ENCODE measurements around the gene RNU1-3.
"Not testable (repeated sequence)": the region's sequence is repeated elsewhere in the genome, so short reads cannot be mapped to it uniquely, and the experiment has no call there.

RNU1-3 gene

DNA sequence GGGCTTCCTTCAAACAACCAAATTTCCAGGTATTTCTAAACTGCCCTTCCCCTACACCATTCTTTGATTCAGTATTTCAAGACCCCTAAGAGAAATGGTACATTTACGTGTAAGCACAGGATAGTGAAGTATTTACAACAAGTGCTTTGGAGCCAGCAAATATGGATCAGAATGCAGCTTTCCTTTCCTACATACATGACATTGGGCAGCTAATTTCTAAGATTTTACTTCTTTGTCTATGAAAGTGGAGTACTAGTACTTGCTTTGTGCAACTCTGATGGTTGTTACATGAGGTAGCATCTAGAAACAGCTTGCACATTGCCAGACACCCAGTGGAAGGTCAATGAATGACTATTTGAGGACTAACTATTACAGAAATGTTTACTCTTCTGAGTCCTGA lies 15.2 kb downstream of the RNU1-3 start:
- not testable (repeated sequence) for DNase-seq

GRCh38 chr1:16649960-16650359 lies 16.8 kb downstream of the RNU1-3 start:
- DNase-seq = not testable (repeated sequence)

GRCh38 chr1:16649390-16649789 lies 17.4 kb downstream of the RNU1-3 start:
- not testable (repeated sequence) for DNase-seq

DNA sequence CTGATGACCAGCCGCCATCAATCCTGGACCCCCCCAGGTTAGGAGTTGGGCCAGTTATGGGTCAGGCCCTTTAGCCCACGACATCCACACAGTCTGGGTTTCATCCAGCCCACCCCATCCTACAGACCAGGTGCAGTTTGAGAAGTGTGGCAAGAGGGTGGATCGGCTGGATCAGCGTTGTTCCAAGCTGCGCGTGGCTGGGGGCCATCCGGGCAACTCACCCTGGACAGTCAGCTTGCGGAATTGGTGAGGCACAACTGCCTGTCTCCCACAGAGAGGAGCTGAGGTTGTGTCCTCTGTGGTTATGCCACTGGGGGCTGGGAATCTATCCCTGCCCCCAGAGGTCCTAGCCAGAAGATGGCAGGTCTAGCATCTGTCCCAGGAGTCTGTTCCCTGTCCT lies 18.0 kb downstream of the RNU1-3 start:
- DNase-seq = not testable (repeated sequence)

GRCh38 chr1:16648250-16648649 lies 18.5 kb downstream of the RNU1-3 start:
- not testable (repeated sequence) for DNase-seq

DNA sequence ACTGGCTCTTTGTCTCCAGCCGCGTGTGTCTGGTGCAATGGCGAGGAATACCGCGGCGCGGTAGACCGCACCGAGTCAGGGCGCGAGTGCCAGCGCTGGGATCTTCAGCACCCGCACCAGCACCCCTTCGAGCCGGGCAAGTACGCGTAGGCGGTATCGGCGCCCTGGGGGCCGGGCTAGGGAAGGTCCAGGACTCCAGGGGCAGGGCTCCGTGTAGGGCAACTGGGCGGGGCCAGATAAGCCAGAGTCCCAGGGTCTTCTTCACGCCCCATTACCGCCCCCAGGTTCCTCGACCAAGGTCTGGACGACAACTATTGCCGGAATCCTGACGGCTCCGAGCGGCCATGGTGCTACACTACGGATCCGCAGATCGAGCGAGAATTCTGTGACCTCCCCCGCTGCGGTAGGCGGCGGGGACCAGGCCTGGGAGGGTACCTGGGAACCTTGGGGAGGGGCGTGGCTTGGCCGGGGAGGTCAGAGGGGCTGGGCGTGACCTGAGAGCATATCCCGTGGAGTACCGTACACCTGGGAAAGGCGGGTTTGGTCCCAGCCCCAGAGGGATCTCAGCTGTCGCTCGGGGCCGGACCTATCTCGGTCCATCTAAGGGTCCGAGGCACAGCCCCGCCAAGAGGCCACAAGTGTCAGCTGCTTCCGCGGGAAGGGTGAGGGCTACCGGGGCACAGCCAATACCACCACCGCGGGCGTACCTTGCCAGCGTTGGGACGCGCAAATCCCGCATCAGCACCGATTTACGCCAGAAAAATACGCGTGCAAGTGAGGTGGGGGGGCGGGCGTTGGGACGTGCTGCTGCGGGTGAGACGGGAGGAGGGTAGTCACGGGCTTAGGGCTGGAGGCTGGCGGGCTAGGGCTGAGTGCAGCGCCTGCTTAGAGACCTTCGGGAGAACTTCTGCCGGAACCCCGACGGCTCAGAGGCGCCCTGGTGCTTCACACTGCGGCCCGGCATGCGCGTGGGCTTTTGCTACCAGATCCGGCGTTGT lies 19.3 kb downstream of the RNU1-3 start:
- DNase-seq = not testable (repeated sequence)

- DNase-seq = not testable (repeated sequence)
These were observed 20.0 kb downstream of the RNU1-3 start for GRCh38 chr1:16646716-16647115.

- DNase-seq = not testable (repeated sequence)
These were observed 20.6 kb downstream of the RNU1-3 start for GRCh38 chr1:16646061-16646664.

DNA sequence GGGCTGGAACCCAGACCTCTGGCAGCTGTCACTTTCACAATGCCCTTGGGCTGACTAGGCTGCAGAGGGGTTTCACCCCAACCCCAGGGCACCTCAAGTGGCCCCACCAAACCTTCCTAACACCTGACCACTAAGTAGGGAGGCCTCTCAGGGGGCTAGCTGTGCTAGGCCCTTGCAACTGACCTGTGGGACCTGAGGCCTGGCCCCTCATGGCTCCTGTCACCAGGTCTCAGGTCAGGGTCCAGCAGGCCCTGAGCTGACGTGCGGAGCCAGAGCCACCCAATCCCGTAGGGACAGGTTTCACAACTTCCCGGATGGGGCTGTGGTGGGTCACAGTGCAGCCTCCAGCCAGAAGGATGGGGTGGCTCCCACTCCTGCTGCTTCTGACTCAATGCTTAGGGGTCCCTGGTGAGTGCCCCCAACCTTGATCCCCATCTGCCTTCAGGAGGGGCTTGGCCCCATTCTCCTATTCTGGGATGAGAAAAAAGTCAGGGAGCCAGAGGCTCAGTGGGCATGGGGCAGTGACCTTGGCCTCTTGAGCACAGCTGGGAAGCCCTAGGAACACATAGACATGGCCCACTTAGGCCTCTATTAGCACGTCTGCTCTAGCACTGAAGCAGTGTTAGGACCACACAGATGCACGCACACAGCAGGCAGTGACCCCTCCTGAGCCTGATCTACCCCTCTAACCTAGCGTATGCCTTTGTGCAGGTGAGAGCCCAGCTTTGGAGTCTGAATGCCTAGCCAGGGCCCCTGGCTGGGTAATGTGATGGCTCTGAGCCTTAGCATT lies 21.3 kb downstream of the RNU1-3 start:
- DNase-seq = not testable (repeated sequence)

DNA sequence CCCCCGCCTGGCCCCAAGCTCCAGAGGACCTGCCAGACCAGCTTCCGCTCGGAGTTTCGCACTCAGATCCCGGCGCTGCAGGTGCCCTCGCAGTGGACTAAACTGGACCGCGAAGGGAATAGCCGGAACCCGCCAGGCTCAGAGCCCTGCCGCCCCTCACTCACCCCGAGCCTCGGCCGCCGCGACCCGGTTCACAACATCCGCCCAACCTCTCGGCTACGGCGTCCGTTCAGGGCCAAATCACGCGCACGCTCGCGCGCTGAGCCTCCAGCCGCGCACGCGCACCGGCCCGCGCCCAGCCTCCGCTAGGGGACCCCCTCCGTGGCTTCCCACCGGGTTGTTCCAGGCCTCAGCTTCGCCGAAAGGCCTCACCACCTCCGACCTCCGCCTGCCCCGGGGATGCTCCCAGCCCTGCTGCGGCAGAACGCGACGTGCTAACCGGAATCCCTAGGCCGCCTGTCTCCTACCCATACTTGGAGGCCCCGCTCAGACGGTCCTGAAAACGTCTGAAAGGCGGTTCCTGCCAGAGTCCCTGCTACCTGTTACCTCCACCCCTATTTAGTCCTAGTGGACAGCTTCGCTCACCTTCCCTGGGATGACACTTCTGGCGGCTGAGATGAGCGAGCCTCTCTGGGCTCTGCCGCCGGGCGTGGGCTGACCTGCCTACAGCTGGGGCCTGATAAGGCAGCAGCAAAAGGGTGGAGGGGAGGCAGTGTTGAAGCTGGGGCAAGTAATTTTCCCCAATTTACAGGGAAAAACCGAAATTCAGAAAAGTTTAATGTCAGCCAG lies 22.1 kb downstream of the RNU1-3 start:
- peak; percentile 94 for DNase-seq

- DNase-seq = no peak
These were observed 22.6 kb downstream of the RNU1-3 start for GRCh38 chr1:16644193-16644481.

DNA sequence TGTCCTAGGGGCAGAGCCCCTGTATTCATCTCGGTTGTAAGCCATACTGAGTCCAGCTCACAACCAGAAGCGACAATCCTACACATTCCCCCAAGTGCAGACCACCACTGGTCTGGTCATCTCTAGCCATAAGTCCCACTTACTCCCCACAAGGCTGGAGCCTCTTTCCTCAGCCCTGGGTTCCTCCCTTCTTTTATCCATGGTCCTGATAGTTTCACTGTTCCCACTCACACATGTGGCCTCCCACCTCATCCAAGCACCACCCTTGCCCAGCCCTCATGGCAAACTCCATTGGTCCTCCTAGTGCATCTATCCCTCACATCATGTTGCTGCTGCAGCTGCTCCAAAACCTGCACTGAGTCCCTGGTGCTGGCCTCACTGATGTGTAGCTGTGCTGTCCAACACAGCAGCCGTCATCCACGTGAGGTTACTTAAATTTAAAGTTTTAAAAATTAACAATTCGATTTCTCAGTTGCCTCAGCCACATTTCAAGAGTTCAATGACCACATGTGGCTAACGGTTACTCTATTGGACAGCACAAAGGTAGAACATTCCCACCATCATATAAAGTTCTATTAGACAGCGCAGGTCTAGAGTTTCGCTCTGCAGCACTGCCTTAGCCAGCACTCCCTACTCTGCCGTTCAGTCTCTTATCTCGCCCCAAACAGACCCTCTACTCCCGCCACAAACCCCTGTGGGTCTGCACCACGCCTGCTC lies 23.1 kb downstream of the RNU1-3 start:
- not testable (repeated sequence) for DNase-seq

DNA sequence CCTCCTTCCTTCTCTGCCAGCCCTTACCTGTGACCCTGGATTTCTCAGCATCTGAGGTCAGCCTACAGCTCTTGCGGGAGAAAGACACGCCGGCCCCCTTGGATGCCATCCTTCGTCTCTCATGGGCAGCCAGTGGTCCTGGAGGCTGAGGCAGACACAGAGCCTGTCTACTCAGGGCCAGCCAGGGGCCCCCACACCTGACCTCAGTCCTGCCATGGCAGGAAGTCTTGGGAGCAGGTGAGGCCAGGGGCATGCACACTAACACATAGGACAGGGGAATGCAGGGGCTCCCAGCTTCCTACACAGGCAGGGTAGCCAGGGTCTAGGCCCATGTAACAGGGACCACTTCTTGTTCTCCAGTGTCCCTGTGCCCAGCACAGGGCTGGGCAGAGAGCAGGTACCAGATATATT lies 23.7 kb downstream of the RNU1-3 start:
- DNase-seq = not testable (repeated sequence)

GRCh38 chr1:16642025-16642966 lies 24.5 kb downstream of the RNU1-3 start:
- not testable (repeated sequence) for DNase-seq

GRCh38 chr1:16641159-16641975 lies 25.4 kb downstream of the RNU1-3 start:
- DNase-seq = not testable (repeated sequence)

DNA sequence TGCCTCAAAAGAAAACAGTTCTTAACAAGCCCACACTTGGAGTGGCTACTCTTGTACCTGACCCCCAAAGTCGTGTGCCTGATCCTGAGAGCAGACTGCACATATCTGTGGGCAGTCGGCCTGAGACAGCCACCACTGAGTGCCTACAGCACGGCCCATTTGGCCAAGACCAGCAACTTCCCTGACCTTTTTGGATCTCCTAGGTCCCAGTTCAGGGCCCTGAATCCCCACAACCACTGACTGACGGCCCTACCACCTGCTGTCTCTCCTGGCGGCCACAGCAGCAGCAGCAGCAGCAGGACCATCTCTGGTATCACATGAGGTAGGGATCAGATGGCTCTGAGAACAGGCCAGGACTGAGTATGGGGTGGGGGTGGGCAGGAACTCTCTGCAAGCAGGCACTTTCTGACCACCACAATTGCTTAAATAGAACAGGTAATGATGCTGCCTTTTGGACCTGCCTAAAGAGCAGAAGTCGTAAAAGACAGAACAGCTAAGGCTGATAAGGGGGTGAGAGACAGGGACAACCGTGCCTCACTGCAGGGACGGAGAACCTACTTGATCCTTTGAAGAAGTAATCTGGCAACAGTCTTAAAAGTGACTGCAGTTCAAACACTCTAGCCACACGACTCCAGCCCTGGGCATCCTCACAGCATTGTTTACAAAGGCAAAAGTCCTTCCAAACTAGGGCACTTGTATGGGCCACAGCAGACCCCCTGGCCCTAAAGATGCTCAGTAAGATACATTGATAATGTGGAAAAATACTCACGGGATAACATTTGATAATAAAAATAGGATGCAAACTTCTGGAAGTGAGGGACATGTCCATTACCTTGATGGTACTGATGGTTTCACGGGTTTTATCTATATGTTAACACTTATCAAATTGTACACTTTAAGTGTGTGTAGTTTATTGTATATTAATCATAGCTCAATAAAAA lies 27.4 kb downstream of the RNU1-3 start:
- peak; percentile 62 for DNase-seq

DNA sequence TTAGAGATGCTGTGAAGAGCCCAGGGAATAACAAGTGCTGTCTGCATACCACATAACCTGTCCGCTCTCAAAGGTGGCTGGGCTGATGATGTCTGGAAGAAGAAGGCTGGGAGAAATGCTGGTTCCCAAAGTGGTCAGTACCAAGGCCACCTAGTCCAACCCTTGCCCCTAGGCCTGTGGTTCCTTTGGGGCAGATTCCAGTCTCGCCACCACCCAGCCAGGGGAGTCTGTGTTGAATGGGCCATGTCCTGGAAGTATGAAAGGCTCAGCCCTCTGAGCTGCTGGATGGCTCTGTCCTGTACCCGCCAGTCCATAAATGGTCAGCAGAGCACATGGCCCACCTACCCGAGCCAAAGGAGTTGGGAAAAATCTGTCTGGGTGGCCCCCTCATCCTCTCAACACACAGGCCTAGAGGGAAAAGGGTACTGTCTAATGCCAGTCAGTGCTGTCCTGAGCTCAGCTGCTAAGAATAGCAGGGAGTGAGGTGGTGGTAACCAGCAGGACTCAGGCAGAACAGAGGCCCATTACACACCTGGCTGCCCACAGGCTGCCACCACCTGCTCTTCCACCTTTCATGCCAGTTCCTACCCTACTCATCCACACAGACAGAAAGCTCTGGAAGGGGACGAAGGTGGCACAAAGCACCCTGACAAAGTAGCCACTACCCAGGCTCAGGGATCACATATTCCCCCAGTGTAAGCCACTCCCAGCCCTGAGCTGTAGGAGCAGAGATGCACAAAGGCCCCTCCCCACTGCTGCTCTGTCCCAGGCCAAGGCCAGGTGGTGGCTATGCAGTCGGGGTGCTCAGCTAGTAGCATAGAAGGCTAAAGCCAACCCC lies 28.6 kb downstream of the RNU1-3 start:
- DNase-seq = peak; percentile 87

Data from NCI-H2171 treated with DMSO at 0.1 percent for 48 hours (cell line).